Measurements from ENCODE around the gene WWP2.

Gene WWP2

DNA sequence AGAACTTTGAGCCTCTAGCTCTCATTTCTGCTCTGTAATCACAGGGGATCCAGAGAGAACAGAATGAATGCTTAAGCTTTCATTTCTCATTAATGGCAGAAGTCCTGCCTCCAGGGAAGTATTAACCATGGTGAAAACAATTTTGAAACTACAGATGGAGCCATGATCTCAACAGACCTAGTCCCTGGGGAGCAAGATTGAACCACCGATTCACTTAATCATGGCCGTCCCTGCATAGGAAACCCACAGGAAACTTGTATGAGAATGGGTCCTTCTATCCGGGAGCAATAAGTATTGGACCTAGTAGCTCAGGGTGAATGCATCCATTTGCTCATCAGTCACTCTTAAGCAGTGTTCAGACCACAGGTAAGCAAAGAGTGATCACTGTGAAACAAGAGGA is 148.8 kb downstream of the WWP2 start:
- H3K4me3 ChIP-seq (replicated peaks; ENCODE audit: low read depth, low read length), result no peak overlapping the region
- DNase-seq (ENCODE audit: extremely low read depth, low read depth), result no peak
- TF ChIP-seq, protein P1, sequence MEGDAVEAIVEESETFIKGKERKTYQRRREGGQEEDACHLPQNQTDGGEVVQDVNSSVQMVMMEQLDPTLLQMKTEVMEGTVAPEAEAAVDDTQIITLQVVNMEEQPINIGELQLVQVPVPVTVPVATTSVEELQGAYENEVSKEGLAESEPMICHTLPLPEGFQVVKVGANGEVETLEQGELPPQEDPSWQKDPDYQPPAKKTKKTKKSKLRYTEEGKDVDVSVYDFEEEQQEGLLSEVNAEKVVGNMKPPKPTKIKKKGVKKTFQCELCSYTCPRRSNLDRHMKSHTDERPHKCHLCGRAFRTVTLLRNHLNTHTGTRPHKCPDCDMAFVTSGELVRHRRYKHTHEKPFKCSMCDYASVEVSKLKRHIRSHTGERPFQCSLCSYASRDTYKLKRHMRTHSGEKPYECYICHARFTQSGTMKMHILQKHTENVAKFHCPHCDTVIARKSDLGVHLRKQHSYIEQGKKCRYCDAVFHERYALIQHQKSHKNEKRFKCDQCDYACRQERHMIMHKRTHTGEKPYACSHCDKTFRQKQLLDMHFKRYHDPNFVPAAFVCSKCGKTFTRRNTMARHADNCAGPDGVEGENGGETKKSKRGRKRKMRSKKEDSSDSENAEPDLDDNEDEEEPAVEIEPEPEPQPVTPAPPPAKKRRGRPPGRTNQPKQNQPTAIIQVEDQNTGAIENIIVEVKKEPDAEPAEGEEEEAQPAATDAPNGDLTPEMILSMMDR (IDR thresholded peaks at IDR 0.05; ENCODE audit: low read depth, low read length, missing control alignments), result no peak

DNA sequence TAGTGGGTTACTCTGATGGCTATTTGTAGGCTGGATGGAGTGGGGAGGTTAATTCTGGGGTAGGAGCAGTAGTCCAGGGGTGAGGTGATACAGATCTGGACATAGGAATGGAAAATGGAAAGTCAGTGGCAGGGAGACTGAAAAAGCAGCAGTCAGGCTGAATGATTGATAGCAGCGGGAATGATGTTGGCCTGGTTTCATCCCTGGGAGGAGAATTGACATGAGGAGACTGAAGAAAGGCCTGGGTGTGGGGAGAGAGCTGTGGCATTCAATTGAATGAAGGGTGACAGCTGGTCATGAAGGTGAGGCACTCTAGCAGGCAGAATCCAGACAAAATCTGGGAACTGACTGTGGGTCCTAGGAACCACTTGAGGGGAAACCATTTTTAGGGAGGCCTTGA is 154.3 kb downstream of the WWP2 start:
- no peak for DNase-seq (ENCODE audit: extremely low read depth, low read depth)
- no peak overlapping the region for H3K4me3 ChIP-seq (replicated peaks; ENCODE audit: low read depth, low read length)
- TF ChIP-seq, protein P1 (IDR thresholded peaks at IDR 0.05; ENCODE audit: low read depth, low read length, missing control alignments), result no peak

DNA sequence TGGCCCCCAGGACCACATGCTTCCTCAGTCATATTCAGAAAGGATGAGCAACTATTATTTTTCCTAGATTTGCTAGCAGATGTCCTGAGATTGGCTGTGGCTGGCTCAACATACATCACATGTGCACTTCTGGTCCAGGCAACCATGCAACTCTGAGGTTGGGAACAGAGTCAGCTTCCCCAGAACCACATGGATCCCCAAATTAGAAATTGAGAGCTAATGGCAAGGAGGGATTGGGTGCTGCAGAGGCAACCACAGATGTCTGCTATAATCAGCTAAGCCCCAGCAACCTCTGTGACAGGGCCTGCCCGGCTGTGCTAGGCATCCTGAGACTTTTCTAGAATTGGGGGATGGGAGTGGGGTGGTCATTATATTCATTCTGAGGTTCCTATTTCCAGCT is 155.2 kb downstream of the WWP2 start:
- no peak for DNase-seq (ENCODE audit: extremely low read depth, low read depth)
- H3K4me3 ChIP-seq (replicated peaks; ENCODE audit: low read depth, low read length), result no peak overlapping the region
- TF ChIP-seq, protein P1 (IDR thresholded peaks at IDR 0.05; ENCODE audit: low read depth, low read length, missing control alignments), result no peak

DNA sequence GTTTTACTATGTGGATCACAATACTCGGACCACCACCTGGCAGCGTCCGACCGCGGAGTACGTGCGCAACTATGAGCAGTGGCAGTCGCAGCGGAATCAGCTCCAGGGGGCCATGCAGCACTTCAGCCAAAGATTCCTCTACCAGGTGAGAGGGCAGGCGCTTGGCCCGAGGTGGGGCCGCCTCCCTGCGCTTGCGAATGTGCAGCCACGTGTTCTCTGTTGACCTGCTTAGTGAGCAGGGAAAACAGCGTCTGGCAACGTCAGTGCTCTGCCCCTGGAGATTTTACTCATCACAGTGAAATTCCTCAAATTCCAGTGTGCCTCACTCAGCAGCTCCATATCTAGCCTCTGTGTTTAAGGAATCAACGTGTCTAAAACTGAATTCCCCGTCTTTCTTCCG is 155.6 kb downstream of the WWP2 start:
- peak; percentile 81 for DNase-seq (ENCODE audit: extremely low read depth, low read depth)
- no peak overlapping the region for H3K4me3 ChIP-seq (replicated peaks; ENCODE audit: low read depth, low read length)
- TF ChIP-seq, protein P1 (IDR thresholded peaks at IDR 0.05; ENCODE audit: low read depth, low read length, missing control alignments), result no peak

DNA sequence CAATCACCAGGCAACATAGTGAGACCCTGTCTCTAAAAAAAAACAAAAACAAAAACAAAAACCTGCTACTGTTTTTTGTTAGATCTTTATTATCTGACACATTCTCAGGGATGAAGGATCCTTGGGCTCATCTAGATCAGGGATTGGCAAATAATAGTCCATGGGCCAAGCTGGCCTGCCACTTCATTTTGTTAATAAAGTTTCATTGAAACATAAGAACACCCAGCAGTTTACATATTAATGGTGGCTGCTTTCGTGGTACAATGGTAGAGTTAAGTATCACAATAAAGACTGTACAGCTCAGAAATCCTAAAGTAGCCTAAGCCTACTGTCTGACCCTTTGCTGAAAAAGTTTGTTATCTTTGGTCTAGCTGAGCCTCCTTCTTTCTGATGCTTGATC is 156.1 kb downstream of the WWP2 start:
- DNase-seq (ENCODE audit: extremely low read depth, low read depth), result no peak
- H3K4me3 ChIP-seq (replicated peaks; ENCODE audit: low read depth, low read length), result no peak overlapping the region
- TF ChIP-seq, protein P1 (IDR thresholded peaks at IDR 0.05; ENCODE audit: low read depth, low read length, missing control alignments), result no peak

DNA sequence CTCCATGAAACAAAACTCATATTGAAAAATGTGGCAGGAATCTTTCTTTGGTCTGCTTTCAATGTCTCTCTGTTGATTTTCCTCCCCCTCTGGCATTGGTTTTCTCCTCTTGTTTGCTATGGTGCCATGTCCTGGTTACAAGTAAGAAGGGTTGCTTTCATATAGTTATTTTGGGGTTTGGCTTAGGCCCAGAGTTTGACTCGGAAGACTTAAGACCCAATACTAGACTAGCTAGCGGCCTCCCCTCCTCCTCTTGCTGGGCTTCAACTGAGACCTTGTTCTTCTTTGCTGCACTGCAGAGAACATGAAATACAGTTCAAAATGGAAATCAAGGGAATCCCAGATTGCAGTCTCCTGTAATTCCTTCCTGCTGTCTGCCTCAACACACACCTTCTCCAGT is 159.0 kb downstream of the WWP2 start:
- no peak overlapping the region for H3K4me3 ChIP-seq (replicated peaks; ENCODE audit: low read depth, low read length)
- no peak for DNase-seq (ENCODE audit: extremely low read depth, low read depth)
- TF ChIP-seq, protein P1 (IDR thresholded peaks at IDR 0.05; ENCODE audit: low read depth, low read length, missing control alignments), result no peak

DNA sequence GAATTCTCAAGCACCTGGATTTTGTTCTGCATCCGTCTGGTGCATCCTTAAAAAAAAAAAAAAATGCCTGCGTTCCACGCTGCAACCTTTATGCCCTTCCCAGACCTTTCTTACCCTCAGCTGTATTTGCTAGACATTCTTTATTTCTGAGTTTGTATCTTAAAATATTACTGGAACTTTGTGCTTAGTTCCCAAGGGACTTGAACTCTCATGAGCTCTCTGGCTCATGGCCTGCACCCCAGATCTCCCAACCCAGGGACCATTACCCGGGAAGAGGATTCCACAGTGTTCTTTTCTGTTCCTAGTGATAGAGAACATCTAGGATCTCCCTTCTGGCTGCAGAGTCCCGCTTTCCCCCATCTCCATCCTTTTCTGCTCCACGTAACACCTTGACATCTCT is 160.1 kb downstream of the WWP2 start:
- no peak for DNase-seq (ENCODE audit: extremely low read depth, low read depth)

More for the DNA sequence above, 160.1 kb downstream of the WWP2 start:
- no peak overlapping the region for H3K4me3 ChIP-seq (replicated peaks; ENCODE audit: low read depth, low read length)
- TF ChIP-seq, protein P1 (IDR thresholded peaks at IDR 0.05; ENCODE audit: low read depth, low read length, missing control alignments), result no peak

All from HFF-Myc (cell line).